ENCODE measurements around the gene AFF2. TPM values are rescaled to one million over a fixed set of nuclear protein-coding genes. Genes with fewer than 3 reads are reported as not detected.

Gene AFF2
- 1.4 TPM for polyA plus RNA-seq (2013, experiment 1 of 2; ENCODE audit: insufficient read length)
- 1.6 TPM for polyA plus RNA-seq (2013, experiment 2 of 2; ENCODE audit: insufficient read length)

DNA sequence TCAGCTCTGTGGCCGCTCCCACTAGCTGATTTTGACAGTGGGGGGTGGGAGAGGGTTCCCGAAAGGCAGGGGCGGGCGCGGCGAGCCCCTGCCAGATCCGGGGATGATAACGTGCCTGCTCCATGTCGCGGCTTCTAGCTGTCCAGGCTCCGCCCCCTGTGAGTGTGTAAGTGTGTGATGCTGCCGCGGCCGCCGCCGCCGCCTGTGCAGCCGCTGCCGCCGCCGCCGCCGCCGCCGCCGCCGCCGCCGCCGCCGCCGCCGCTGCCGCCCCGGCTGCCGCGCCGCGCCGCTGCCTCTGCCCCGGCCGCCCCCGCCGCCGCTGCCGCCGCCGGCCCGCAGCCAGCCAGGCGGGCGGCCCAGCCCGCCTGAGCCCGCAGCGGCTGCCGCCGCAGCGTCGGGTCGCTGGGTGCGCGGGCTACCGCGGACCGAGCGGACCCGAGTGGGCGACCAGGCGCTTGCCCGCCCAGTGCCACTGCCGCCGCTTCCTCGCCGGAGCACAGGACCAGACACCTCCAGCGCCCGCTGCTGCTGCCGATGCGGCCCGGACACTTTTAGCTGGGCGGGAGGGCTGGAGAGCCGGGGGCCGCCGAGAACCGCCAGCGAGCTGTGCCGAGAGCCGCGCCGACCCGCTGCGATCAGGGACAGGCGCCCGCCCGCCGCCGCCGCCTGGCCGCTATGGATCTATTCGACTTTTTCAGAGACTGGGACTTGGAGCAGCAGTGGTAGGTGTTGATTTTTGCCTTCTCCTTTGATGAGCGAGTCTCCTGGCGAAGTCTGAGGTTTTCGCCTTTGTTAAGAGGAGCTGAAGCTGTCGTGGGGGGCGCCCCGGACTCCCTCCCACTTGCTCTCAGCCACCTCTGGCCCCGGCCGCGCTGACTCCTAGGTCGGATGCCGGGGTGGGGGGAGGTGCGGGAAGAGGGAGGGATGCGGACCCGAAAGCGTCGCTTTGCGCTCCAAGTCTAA lies at the start of gene AFF2:
Gene AFF2, plus strand, starts transcription at position 195 of the 963 bp plus-strand sequence. Its CDS starts 481 bp downstream, at position 676.
- peak; percentile 60 for DNase-seq

DNA sequence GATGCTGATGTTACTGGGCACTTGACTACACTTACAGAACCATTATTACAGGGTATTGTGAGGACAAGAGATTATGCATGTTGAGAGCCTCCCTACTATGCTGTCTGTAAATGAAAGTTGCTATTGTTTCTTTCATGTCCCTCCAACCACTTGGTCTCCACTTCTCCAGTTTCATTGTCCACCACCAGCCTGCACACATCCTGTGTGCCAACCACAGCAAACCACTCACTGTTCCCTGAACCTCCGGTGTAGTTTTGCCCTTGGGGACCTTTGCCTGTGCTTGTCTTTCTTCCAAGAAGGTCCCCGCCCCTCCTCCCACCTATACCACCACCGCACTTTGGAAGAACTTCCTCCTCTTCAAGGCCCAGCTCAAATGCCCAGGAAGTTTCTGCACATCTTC lies 43.1 kb upstream of the AFF2 start:
- DNase-seq = no peak

DNA sequence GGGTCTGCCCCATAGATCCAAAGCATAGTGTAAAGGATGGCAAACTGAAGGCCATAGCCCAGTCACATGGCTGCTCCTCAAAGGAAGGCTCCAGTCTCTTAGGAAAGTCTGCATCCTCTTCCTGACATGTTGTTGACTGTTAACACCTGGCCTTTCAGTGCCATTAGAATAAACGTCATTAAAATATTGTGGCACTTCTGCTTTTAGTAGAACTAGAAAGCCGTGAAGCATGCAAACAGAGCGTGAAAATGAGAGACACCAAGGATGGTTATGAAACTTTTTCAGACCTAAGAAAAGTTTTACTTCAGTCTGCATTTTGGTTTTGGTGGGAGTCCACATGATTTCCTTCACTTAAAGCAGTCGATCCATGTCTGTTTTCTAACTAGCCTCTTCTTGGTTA lies 41.1 kb upstream of the AFF2 start:
- DNase-seq = no peak

DNA sequence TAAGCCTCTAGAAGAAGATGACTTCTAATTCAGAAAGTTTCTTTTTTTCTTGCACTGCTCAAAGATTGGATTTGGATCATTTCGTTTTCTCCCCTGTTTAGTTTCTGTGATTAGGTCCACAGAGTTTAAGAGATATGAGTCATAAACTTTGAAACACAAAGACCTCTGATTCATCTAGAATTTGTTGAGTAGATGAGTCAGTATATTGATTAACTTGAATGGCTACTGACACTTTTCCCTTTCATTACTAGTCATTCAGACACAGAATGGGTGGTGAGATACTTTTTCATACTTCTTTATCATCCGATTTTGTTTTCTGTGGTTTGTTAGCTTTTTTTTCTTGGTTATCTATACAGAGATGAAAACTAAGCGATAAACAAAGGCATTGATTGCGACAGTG lies 34.1 kb upstream of the AFF2 start:
- no peak for DNase-seq

DNA sequence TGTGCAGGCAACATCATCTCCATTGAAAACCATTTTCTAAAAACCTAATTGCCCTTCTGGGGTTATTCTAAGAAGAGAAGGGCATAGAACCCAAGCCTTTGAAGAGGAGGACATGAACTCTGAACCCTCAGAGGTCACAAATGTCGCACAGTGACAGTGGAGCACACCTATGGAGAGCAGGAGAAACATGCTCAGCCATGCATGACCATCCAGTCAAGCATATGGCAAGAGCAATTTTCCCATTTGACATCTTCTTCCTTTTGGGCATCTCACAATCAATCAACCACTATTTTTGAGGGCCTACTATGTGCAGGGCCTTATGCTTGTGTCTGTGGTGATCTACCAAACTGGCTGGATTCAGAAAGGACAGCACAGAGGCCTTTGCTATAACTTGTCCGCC lies 30.1 kb upstream of the AFF2 start:
- no peak for DNase-seq

DNA sequence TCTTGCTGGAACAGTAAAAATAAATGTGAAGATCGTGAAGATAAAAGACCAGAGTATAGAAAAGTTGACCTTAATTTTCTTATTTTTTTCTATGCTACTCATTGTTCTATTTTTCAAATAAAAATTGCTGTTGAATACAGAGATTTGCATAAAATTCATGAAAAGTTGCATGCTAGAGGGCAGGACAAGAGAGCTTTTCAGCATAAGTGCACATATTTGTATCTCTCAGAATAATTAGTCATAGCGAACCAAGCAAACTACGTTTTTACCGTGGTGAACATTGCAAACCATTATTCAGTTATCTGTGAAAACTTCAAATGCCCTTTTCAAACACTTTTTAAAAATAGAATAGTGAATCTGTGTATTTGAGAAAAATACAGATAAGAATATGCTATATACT lies 26.4 kb upstream of the AFF2 start:
- DNase-seq = no peak

DNA sequence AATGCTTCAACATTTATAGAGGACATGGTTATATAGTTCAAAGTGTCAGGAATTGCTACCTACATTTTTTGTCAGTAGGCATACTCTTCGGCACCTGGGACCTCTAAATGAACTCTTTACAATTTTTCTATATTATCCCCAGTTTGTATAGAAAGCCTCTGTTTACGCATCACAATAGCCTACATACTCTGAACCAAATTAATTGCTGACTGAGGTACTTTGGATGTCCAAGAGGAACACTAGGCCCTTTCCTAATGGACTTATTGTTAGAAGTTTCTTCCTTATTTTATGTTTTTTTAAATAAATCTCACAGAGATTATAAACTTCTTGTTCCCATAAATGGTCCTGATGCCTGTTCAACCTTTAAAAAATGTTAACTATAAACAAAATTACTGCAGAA lies 8.4 kb upstream of the AFF2 start:
- no peak for DNase-seq

DNA sequence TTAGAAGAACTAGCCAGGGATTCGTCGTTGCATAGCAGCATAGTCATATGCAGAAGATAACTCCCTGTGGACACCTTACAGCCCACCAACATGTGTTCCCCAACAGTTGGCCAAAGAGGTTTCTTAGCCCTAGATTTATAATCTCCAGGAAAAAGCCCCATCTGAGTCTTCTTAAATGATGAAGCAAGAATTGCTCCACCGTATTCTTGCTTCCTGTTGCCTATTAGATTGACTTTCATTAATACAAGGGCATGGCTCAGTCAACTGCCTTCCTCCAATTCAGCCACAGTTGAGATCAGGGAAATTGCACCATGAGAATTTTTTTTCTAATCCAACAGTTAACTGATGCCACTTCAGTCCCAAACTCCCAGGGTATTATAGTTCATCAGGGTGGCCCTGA lies 5.2 kb upstream of the AFF2 start:
- DNase-seq = no peak

DNA sequence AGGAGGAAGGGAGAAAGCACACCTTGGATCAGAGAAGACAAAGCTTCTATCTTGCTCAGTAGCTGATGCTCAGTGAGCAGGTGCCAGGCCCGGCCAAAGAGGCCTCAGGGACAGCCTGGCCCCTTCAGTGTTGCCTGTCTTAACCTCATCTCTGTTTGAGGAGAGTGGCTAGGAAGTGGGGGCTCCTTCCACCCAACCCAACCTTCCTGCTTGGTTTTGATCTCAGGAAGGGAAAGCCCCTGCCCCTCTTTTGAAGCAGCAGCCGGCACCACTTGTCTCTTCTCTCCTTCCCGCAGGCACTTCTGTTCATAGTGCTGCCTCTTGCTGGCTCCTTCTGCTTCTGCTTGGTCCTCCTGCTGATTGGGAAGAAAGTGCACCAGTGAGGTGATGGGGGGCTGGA lies 2.4 kb upstream of the AFF2 start:
- DNase-seq = no peak

DNA sequence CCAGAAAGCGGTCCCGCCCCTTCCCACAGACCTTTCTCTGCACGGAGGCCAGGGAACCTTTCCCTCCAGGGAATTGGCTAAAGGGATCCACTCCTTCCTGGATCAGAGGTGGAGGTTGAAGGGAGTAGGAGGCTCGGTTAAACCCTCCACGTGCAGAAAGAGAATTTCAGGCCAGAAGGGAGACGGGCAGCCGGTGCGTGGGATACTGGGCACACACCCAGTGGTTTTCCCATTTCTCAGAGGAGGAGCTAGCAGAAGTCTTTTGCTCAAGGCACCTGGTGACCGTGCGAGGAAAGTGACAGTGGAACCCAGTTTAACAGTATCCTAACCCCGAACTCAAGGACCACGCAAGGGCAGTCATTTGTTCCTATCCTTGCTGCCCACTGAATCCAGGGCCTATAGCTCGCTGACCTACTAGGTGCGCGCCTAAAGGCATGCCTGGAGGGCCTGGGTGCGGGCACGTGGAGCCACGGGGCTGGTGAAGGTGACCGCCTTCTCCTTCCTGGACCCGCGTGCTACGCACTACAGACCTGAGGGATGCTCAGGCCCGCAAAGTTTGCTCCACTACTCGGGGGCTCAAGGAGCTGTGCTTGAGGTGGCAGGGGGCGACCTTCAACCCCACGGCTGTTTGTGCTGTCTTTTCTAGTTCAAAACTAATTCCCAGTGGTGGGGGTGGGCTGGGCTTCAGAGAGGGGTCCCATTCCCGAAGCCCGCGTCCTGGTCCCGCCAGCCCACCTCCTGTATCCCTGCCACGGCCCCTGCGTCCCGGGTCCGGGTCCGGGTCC lies 587 bp upstream of the AFF2 start:
- no peak for DNase-seq

DNA sequence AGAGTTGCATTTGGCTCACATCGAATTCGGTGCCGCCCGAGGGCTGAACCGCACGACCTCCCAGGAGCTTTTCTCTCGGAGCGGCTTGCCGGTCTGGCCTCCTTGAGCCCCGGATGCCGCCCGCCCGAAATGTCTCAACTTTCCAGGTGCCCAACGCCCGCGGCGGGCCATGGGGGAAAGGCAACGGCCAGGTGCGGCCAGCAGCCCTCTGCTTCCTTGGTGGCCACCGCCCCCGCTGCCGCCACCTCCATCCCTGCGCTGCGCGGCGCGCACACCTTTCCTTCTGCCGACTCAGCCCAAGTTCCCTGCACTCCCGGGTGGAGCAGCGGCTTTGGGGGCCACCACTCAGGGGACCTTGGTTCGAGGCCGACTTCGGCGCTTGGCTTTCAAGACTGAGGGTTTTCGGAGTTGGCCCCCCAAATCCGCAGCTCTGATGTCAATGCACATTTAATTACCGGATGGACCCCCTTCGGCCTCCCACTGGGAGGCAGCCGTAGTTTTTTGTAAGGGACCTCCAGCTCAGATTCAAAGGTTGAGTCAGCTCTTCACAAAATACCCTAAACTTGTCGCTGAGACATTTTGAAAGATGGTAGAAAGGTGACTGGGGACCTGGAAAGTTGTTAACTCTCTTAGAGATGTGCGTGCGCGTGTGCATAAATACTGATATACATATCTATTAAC lies 1.1 kb downstream of the AFF2 start:
- no peak for DNase-seq

DNA sequence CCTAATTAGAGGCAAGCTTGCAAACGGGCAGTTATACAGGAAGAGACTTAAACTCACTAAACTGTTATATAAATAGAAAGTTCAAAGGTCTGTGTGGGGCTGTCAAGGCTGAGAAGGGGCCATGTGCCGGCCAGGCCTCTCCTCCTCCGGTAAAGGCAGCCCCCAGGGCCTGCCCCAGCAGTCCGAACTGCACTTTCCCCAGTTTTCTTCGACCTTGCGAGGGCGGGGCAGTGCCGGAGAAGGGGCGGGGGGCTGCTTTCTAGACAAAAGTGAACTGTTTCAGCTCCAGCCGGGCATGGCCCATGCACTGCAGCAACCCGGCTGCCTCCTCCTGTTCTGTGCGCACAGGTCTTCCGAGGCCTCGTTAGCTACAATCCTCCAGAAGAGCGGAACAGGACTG lies 4.1 kb downstream of the AFF2 start:
- DNase-seq = no peak

DNA sequence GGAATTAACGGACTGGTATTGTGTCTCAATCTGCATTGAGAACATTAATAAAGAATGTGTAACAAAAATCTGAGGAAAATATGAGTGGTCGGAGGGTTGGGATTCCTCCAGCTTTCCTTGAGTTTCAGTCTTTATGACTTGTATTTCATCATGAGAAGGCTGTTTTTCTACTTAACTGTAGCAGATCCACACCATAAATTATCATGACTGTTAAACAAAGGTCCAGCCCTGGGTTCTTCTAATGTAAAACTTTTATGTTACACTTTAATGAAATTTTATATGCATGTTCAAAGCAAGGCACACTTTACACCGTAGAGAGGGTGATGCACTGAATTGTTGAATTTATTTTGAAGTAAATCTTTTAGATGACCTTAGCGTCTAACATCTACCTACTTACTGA lies 7.0 kb downstream of the AFF2 start:
- peak; percentile 10 for DNase-seq

DNA sequence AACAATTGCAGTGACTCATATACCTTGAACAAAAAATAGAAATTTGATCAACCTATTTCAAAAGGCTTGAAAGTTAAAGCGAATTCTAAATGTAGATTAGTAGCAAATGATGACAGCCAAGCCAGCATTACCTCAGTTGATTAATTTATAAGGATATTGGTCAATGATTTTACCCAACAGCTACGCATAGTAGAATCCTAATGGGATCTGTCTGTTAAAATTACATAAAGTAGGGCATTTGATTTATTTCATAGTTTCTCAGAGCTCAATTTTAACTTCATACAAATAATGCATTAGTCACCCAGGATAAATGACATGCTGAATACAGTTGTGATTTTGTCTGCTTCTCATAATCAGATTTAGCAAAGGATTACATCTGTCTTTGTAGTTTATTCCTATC lies 12.0 kb downstream of the AFF2 start:
- no peak for DNase-seq

DNA sequence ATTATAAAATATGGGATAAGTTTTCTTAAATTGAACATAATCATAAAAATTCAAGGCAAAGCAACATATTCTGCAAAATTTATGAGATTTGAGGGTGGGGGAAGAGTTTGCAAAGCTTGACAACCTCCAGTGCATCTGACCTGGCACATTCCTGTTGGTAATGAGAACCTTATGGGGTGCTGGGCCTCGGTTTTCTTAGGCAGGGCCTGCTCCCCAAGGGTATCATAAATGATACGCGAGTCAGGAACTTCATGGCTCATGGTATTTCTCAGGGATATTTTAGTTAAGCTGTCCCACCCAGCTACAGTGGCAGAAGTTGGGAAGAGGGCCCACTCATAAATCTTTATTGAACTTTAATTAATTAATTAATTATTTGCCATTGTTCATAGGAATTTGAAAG lies 13.2 kb downstream of the AFF2 start:
- peak; percentile 27 for DNase-seq

DNA sequence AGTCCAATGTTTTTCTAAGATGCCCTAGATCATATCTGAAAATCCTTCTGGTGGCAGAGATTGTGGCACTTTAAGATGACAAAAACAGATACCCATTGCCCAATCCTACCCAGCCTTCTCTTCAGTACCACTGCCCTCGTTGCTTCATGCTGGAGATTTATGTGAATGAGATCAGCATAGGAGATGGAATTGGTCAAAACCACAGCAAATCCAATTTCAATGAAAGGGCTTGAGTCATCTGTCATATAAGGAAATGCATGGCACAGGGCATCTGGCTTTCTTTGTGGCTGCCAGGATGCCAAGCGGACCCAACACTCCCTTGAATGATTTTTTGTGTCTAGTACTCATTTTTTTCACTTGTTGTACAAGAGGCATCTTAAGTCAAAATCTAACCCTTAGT lies 16.8 kb downstream of the AFF2 start:
- DNase-seq = peak; percentile 9

DNA sequence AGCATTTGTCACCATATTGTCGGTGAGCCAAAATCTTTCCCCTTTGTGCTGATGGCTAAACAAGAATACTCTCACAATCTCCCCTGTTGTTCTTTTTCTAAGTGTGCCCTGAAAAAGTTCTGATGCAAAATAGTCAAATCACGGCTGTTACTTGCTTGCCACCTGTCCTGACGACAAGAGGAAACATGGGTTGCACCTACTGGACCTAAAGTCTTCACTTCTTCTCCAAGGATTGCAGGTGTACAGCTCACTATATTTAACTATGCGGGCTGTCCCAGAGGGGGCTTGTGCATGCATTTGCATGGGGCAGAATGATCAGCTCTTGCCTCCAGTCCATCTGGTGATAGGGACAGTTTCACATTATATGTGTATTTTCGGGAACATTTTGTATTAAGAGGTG lies 21.6 kb downstream of the AFF2 start:
- no peak for DNase-seq

DNA sequence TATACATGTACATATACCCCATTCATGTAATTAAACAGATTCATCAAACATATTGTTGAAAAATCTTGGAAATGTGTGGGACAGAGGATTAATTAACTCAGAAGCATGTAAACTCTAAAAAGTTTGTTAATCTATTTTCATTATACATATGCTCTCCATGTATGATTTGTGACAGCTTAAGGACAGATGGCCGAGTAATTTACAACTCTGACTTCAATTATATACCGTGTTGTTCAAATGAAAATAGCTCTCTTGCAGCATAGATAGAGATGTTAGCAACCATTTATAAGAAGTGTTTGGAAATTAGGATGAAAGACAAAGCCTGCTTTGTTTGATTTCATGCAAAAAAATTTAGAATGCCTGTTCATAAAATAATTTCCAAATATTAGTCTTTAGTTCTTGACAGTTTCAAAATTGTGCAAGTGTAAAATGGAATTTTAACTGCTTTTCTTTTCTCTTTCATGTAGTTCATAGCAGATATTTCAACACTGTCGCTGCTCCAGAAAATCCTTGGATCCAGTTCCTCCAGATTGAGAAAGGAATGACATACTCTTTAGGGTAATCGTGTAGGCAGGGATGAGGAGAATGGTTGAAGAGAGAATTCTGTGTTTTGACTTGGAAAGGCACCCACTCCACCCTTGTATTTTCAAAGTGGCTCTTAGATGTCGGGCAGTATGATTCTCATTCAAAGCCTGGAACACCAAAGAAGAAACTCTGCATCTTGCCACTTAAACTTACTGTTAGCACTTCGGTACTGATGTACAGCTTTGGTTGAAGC lies 23.1 kb downstream of the AFF2 start:
- no peak for DNase-seq

DNA sequence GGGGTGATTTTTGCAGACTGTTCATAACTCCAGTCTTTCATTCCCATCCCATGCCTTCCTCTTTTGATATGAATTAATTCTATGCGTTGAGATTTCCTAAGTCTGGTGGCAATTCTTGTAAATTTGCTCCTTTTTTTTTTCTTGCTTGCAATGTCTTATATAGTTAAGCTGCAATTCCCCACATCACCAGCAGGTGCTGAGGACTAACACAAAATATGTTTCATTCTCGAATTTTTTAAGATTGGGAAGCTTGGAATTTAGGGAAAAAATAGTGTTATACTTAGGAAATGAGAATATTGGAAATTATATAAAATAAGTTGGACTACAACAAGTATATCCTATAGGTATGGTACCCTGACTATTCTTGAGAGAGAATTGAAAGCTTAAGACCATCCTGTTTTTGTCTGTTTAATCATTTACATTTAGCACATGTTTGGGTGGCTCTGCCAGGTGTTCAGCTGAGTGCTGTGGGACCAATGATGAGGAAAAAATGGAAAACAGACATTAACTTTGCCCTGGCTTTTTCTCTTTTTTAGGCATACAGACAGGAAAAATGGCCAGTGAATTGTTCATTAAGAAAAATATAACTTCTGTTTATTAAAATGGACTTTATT lies 30.2 kb downstream of the AFF2 start:
- DNase-seq = peak; percentile 27

DNA sequence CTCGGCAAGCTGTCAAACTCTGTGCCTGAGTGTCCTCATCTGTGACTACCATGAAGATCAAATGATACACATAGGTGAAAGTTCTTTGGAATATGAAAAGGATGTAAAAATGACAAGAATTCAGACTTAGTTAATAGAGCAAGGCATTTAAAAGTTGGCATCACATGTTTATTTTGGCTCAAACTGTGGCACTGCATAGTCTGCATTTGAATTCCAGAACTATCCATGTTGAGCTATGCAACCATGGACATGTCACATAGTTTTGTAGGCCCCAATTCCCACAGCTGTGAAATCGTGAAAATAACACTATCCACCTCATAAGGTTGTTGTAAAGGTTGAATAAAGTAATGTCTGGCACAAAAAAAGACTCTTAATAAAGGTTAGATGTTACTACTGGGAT lies 33.9 kb downstream of the AFF2 start:
- peak; percentile 58 for DNase-seq

DNA sequence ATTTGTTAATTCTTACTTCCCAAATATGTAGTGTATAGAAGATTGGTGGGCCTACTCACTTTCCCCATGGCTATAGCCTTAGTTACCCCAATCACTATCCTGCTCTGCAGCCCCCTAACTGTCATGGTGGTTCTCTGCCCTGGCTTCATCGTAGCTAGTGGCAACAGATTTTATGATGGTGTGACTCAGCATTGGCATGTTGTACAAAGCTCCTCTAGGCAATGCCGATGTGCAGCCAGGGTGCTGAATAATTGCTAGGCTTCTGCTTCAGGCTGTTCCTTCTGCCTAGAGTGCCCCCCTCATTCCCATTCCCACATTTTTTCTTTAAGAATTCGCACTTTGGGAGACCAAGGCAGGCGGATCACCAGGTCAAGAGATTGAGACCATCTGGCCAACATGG lies 35.2 kb downstream of the AFF2 start:
- peak; percentile 14 for DNase-seq

DNA sequence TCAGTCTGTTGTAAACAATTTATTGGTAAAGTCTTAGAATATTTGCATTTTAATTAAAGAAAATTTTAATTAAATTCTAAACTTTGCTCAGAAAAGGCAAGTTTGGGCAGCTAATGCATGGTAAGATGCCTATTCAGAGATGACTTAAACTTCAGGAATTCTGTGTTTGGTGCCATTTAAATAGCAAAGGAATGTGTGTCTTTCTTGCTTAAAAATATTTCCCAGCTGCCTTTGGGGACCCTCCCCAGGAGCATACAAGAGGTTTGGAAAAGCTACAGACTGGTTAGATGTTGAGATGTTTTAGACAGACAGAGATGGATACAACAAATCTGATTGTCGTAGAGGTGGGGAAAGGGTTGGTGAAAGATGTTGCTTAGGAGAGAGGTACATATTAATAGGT lies 36.5 kb downstream of the AFF2 start:
- peak; percentile 67 for DNase-seq
